ENCODE measurements around the gene ATG101.
A peak's percentile ranks its signal among the peaks of the same experiment; 100 is the strongest.

Gene ATG101

GRCh38 chr12:52033446-52034140 lies 36.2 kb upstream of the ATG101 start:
- DNase-seq (ENCODE audit: low read depth in 2 of 2), result no peak
- no peak for TF ChIP-seq CTCF (IDR thresholded peaks at IDR 0.05; ENCODE audit: low read depth, low read length)
- no peak overlapping the region for H3K4me3 ChIP-seq (replicated peaks in 1 of 2; ENCODE audit: low read depth in 2 of 2, low read length in 2 of 2)

GRCh38 chr12:52035190-52035589 lies 34.6 kb upstream of the ATG101 start:
- no peak for TF ChIP-seq CTCF (IDR thresholded peaks at IDR 0.05; ENCODE audit: low read depth, low read length)
- no peak overlapping the region for H3K4me3 ChIP-seq (replicated peaks in 1 of 2; ENCODE audit: low read depth in 2 of 2, low read length in 2 of 2)
- no peak for DNase-seq (ENCODE audit: low read depth in 2 of 2)

- TF ChIP-seq CTCF (IDR thresholded peaks at IDR 0.05; ENCODE audit: low read depth, low read length), result no peak
- no peak for DNase-seq (ENCODE audit: low read depth in 2 of 2)
- H3K4me3 ChIP-seq (replicated peaks in 1 of 2; ENCODE audit: low read depth in 2 of 2, low read length in 2 of 2), result no peak overlapping the region
Measured at GRCh38 chr12:52035926-52036325, 33.9 kb upstream of the ATG101 start.

GRCh38 chr12:52036587-52037171 lies 33.1 kb upstream of the ATG101 start:
- H3K4me3 ChIP-seq (replicated peaks in 1 of 2; ENCODE audit: low read depth in 2 of 2, low read length in 2 of 2), result peak overlapping the region; percentile 19 to 61
- TF ChIP-seq CTCF (IDR thresholded peaks at IDR 0.05; ENCODE audit: low read depth, low read length), result no peak
- DNase-seq (ENCODE audit: low read depth in 2 of 2), result peak; percentile 79 to 90

GRCh38 chr12:52037248-52037861 lies 32.4 kb upstream of the ATG101 start:
- peak; percentile 4 for TF ChIP-seq CTCF (IDR thresholded peaks at IDR 0.05; ENCODE audit: low read depth, low read length)

GRCh38 chr12:52038447-52038846 lies 31.3 kb upstream of the ATG101 start:
- H3K4me3 ChIP-seq (replicated peaks in 1 of 2; ENCODE audit: low read depth in 2 of 2, low read length in 2 of 2), result no peak overlapping the region
- DNase-seq (ENCODE audit: low read depth in 2 of 2), result peak; percentile 39 to 46
- TF ChIP-seq CTCF (IDR thresholded peaks at IDR 0.05; ENCODE audit: low read depth, low read length), result no peak

More at GRCh38 chr12:52037248-52037861, 32.4 kb upstream of the ATG101 start:
- peak overlapping the region; percentile 60 to 61 for H3K4me3 ChIP-seq (replicated peaks in 1 of 2; ENCODE audit: low read depth in 2 of 2, low read length in 2 of 2)
- DNase-seq (ENCODE audit: low read depth in 2 of 2), result peak; percentile 46 to 74

All from cardiac fibroblast (primary cell).